ENCODE data around the gene IGSF21.
A peak's percentile ranks its signal among the peaks of the same experiment; 100 is the strongest.

The IGSF21 gene

DNA sequence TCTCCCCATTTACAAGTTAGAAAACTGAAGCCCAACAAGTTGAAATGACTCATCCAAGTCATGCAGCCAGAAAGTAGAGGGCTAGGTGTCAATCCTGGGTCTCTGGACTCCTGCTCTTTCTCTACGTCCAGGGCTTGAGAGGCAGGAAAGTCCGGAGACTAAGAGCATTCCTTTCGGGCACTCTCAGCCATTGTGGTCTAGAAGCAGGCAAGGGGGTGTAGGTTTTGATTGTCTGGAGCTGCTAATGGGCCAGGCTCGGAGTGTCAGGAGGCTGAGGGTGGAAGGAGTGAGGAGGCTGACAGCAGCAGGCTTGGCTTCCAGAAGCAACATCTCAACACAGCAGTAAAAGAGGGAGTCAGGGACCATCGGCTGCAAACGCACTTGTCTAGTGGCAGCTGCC is 265.6 kb downstream of the IGSF21 start:
- H3K36me3 ChIP-seq (ENCODE audit: insufficient read depth, low read length) = no peaks in the 10 kb centered on the region
- TF ChIP-seq POLR2AphosphoS5 (IDR thresholded peaks at IDR 0.05; ENCODE audit: borderline replicate concordance, low read depth, low read length) = no peak
- no peak for TF ChIP-seq FOXP2 (optimal IDR thresholded peaks at IDR 0.05; ENCODE audit: control extremely low read depth, extremely low read length, insufficient read depth)
- no peak for TF ChIP-seq EZH2 (IDR thresholded peaks at IDR 0.05)
- no peak overlapping the region for H3K27ac ChIP-seq
- no peak overlapping the region for H3K4me3 ChIP-seq
- H3K9ac ChIP-seq (ENCODE audit: insufficient read length) = no peak overlapping the region
- no peak for DNase-seq (ENCODE audit: low read depth, low spot score)
- 0 out of 2 replicates have a peak, but pooled peaks cover 2% of the 10 kb centered on the region for H3K9me3 ChIP-seq (ENCODE audit: low read depth, low read length)

DNA sequence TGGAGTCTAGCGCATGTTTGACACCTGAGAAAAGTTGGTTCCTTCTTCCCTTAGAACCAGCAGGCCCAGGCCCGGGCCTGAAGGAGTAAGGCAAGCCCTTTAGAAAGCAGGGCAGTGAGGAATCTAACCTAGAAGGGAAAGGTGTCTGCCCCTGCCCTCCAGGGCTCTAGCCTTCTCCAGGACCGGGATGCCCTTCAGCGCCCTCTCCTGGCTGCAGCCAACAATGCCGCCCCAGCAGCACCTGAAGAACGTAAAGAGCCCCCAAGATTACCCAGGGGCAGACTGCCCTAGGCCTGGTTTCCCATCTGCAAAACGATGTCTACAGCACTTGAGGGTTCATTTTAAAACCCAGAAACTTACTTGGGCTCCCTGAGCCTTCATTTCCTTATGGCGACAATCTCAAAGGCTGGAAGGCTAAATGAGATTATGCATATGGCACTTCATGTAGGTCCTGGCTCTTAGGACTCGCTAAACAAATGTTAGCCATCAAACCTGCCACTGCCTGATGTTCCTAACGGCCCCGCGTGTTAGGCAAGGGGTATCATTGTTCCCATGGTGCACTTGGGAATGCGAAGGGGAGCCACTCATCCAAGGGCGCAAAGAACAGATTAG is 266.4 kb downstream of the IGSF21 start:
- no peak for DNase-seq (ENCODE audit: low read depth, low spot score)

GRCh38 chr1:18376661-18377060 is 269.1 kb downstream of the IGSF21 start:
- Histone ChIP-seq H3K9me3 (ENCODE audit: low read depth, low read length) (peaks cover 3% of the 10 kb centered on the region; the same call in 1 of the 2 replicates), H3K27ac (no peak overlapping the region), H3K36me3 (ENCODE audit: insufficient read depth, low read length) (peaks cover 3% of the 10 kb centered on the region; the same call in 1 of the 2 replicates), H3K4me3 (no peak overlapping the region), H3K9ac (ENCODE audit: insufficient read length) (no peak overlapping the region)
- TF ChIP-seq FOXP2 (optimal IDR thresholded peaks at IDR 0.05; ENCODE audit: control extremely low read depth, extremely low read length, insufficient read depth) = no peak
- TF ChIP-seq POLR2AphosphoS5 (IDR thresholded peaks at IDR 0.05; ENCODE audit: borderline replicate concordance, low read depth, low read length) = no peak
- TF ChIP-seq EZH2 (IDR thresholded peaks at IDR 0.05) = no peak
- no peak for DNase-seq (ENCODE audit: low read depth, low spot score)

More for the DNA sequence above, 266.4 kb downstream of the IGSF21 start:
- Histone ChIP-seq H3K9me3 (ENCODE audit: low read depth, low read length) (0 out of 2 replicates have a peak, but pooled peaks cover 2% of the 10 kb centered on the region), H3K4me3 (no peak overlapping the region), H3K9ac (ENCODE audit: insufficient read length) (no peak overlapping the region), H3K36me3 (ENCODE audit: insufficient read depth, low read length) (peaks cover 3% of the 10 kb centered on the region; the same call in 1 of the 2 replicates), H3K27ac (no peak overlapping the region)
- TF ChIP-seq EZH2 (IDR thresholded peaks at IDR 0.05) (no peak), POLR2AphosphoS5 (IDR thresholded peaks at IDR 0.05; ENCODE audit: borderline replicate concordance, low read depth, low read length) (no peak), FOXP2 (optimal IDR thresholded peaks at IDR 0.05; ENCODE audit: control extremely low read depth, extremely low read length, insufficient read depth) (no peak)

GRCh38 chr1:18380288-18380687 is 272.7 kb downstream of the IGSF21 start:
- TF ChIP-seq POLR2AphosphoS5 (IDR thresholded peaks at IDR 0.05; ENCODE audit: borderline replicate concordance, low read depth, low read length) (no peak), EZH2 (IDR thresholded peaks at IDR 0.05) (no peak), FOXP2 (optimal IDR thresholded peaks at IDR 0.05; ENCODE audit: control extremely low read depth, extremely low read length, insufficient read depth) (no peak)
- DNase-seq (ENCODE audit: low read depth, low spot score) = no peak
- Histone ChIP-seq H3K9me3 (ENCODE audit: low read depth, low read length) (peaks cover 3% of the 10 kb centered on the region; the same call in 1 of the 2 replicates), H3K4me3 (no peak overlapping the region), H3K36me3 (ENCODE audit: insufficient read depth, low read length) (peaks cover 3% of the 10 kb centered on the region; the same call in 1 of the 2 replicates), H3K27ac (no peak overlapping the region), H3K9ac (ENCODE audit: insufficient read length) (no peak overlapping the region)

DNA sequence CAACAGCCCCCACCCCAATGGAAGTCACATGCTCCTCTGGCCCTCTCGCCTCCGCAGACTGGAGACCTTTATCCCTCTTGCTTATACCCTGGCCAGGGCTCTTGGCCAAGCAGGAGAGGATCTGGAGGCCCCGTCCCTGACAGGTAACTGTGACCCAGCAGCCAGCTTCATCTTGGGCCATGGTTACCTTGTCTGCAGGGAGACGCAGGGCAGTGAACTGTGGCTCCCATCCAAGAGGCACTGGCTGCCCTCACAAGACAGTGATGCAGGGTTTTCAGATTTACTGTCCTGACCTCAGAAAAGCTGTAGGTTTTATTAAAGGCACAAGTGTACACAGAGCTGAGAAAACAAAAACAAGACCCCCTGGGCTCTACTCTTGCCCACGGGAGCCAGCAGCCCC is 276.5 kb downstream of the IGSF21 start:
- TF ChIP-seq FOXP2 (optimal IDR thresholded peaks at IDR 0.05; ENCODE audit: control extremely low read depth, extremely low read length, insufficient read depth) = no peak
- no peak for TF ChIP-seq EZH2 (IDR thresholded peaks at IDR 0.05)
- TF ChIP-seq POLR2AphosphoS5 (IDR thresholded peaks at IDR 0.05; ENCODE audit: borderline replicate concordance, low read depth, low read length) = no peak
- H3K9ac ChIP-seq (ENCODE audit: insufficient read length) = no peak overlapping the region
- no peaks in the 10 kb centered on the region for H3K36me3 ChIP-seq (ENCODE audit: insufficient read depth, low read length)
- H3K4me3 ChIP-seq = no peak overlapping the region
- no peak overlapping the region for H3K27ac ChIP-seq
- peaks cover 3% of the 10 kb centered on the region; the same call in 1 of the 2 replicates for H3K9me3 ChIP-seq (ENCODE audit: low read depth, low read length)
- no peak for DNase-seq (ENCODE audit: low read depth, low spot score)

GRCh38 chr1:18384471-18384870 is 276.9 kb downstream of the IGSF21 start:
- no peak for DNase-seq (ENCODE audit: low read depth, low spot score)
- H3K27ac ChIP-seq = no peak overlapping the region
- H3K36me3 ChIP-seq (ENCODE audit: insufficient read depth, low read length) = no peaks in the 10 kb centered on the region
- TF ChIP-seq EZH2 (IDR thresholded peaks at IDR 0.05) (no peak), FOXP2 (optimal IDR thresholded peaks at IDR 0.05; ENCODE audit: control extremely low read depth, extremely low read length, insufficient read depth) (no peak), POLR2AphosphoS5 (IDR thresholded peaks at IDR 0.05; ENCODE audit: borderline replicate concordance, low read depth, low read length) (no peak)
- H3K9me3 ChIP-seq (ENCODE audit: low read depth, low read length) = peaks cover 2% of the 10 kb centered on the region; the same call in 1 of the 2 replicates
- H3K4me3 ChIP-seq = no peak overlapping the region
- H3K9ac ChIP-seq (ENCODE audit: insufficient read length) = peak overlapping the region; percentile 39

- no peaks in the 10 kb centered on the region for H3K36me3 ChIP-seq (ENCODE audit: insufficient read depth, low read length)
- TF ChIP-seq POLR2AphosphoS5 (IDR thresholded peaks at IDR 0.05; ENCODE audit: borderline replicate concordance, low read depth, low read length) = no peak; the same call in 1 of the 2 replicates
- no peak for TF ChIP-seq FOXP2 (optimal IDR thresholded peaks at IDR 0.05; ENCODE audit: control extremely low read depth, extremely low read length, insufficient read depth)
- no peak for TF ChIP-seq EZH2 (IDR thresholded peaks at IDR 0.05)
- no peak overlapping the region for H3K9ac ChIP-seq (ENCODE audit: insufficient read length)
- H3K4me3 ChIP-seq = no peak overlapping the region
- no peak for DNase-seq (ENCODE audit: low read depth, low spot score)
- H3K27ac ChIP-seq = no peak overlapping the region
- no peaks in the 10 kb centered on the region for H3K9me3 ChIP-seq (ENCODE audit: low read depth, low read length)
Observed at GRCh38 chr1:18385239-18385790, 277.7 kb downstream of the IGSF21 start.

GRCh38 chr1:18386591-18386990 is 279.0 kb downstream of the IGSF21 start:
- no peaks in the 10 kb centered on the region for H3K36me3 ChIP-seq (ENCODE audit: insufficient read depth, low read length)
- no peak overlapping the region for H3K9ac ChIP-seq (ENCODE audit: insufficient read length)
- no peaks in the 10 kb centered on the region for H3K9me3 ChIP-seq (ENCODE audit: low read depth, low read length)
- no peak for TF ChIP-seq POLR2AphosphoS5 (IDR thresholded peaks at IDR 0.05; ENCODE audit: borderline replicate concordance, low read depth, low read length)
- no peak for TF ChIP-seq EZH2 (IDR thresholded peaks at IDR 0.05)
- TF ChIP-seq FOXP2 (optimal IDR thresholded peaks at IDR 0.05; ENCODE audit: control extremely low read depth, extremely low read length, insufficient read depth) = no peak
- DNase-seq (ENCODE audit: low read depth, low spot score) = no peak
- no peak overlapping the region for H3K4me3 ChIP-seq
- no peak overlapping the region for H3K27ac ChIP-seq

Data from SK-N-MC (cell line).